ENCODE measurements around the gene NTN4.

GRCh38 chr12:95715177-95715576, 75.4 kb downstream of the NTN4 start:
- TF ChIP-seq POLR2A (IDR thresholded peaks at IDR 0.05) (no peak), CTCF (IDR thresholded peaks at IDR 0.05) (no peak), EP300 (IDR thresholded peaks at IDR 0.05) (no peak)
